GM23248 (cell line): ENCODE measurements around the gene MSI1. TPM values are rescaled to one million over a fixed set of nuclear protein-coding genes. Genes with fewer than 3 reads are reported as not detected.
A peak's percentile ranks its signal among the peaks of the same experiment; 100 is the strongest.

Source experiments
- DNase-seq: peaks from one replicate; pipeline ENCODE4 v3.0.0-alpha.2; 2015
- H2AFZ ChIP-seq: fragments of 200-600 bp; sonication (generic); 2 replicates; pipeline ENCODE4 v1.6.1; 2016; ENCODE audit warnings: antibody characterized with exemption
- H3F3A ChIP-seq: fragments of 200-600 bp; sonication (generic); 2 replicates; pipeline ENCODE4 v1.6.1; 2016; ENCODE audit warnings: mild to moderate bottlenecking, antibody characterized with exemption, mixed run types; ENCODE audit not compliant: insufficient read depth
- H3K27ac ChIP-seq: fragments of 200-600 bp; sonication (generic); 2 replicates; pipeline ENCODE4 v1.5.1; 2016; ENCODE audit warnings: mild to moderate bottlenecking
- H3K27me3 ChIP-seq: fragments of 200-600 bp; sonication (generic); replicated peaks from 2 replicates; pipeline ENCODE4 v1.6.1; 2016; ENCODE audit warnings: mild to moderate bottlenecking; ENCODE audit not compliant: insufficient read depth
- H3K36me3 ChIP-seq: fragments of 200-600 bp; sonication (generic); 2 replicates; pipeline ENCODE4 v1.6.1; 2016; ENCODE audit warnings: low read depth, mild to moderate bottlenecking
- H3K4me1 ChIP-seq: fragments of 200-600 bp; sonication (generic); 2 replicates; pipeline ENCODE4 v1.6.1; 2016; ENCODE audit warnings: mild to moderate bottlenecking; ENCODE audit not compliant: insufficient read depth
- H3K4me2 ChIP-seq: fragments of 200-600 bp; sonication (generic); one replicate; pipeline ENCODE4 v1.6.1; 2016; ENCODE audit warnings: mild to moderate bottlenecking; ENCODE audit not compliant: unreplicated experiment
- H3K4me3 ChIP-seq: fragments of 200-600 bp; sonication (generic); 2 replicates; pipeline ENCODE4 v1.5.1; 2016; ENCODE audit warnings: mild to moderate bottlenecking
- H3K79me2 ChIP-seq: fragments of 200-600 bp; sonication (generic); 2 replicates; pipeline ENCODE4 v1.6.1; 2016; ENCODE audit warnings: mild to moderate bottlenecking; ENCODE audit not compliant: insufficient read depth
- H3K9ac ChIP-seq: fragments of 200-600 bp; sonication (generic); 2 replicates; pipeline ENCODE4 v1.6.1; 2016; ENCODE audit warnings: mild to moderate bottlenecking
- H3K9me2 ChIP-seq: fragments of 200-600 bp; sonication (generic); 2 replicates; pipeline ENCODE4 v1.6.1; 2016; ENCODE audit warnings: mixed run types, mild to moderate bottlenecking, moderate library complexity; ENCODE audit not compliant: insufficient read depth
- H3K9me3 ChIP-seq: fragments of 200-600 bp; sonication (generic); one replicate; pipeline ENCODE4 v1.6.1; 2017; ENCODE audit warnings: low read depth
- H4K20me1 ChIP-seq: fragments of 200-600 bp; sonication (generic); 2 replicates; pipeline ENCODE4 v1.6.0; 2016; ENCODE audit not compliant: insufficient read depth
- EZH2 ChIP-seq: fragments of 200-600 bp; sonication (generic); IDR thresholded peaks from 2 replicates; pipeline ENCODE4 v1.6.1; 2018; ENCODE audit warnings: antibody characterized with exemption, mild to moderate bottlenecking; ENCODE audit not compliant: insufficient read depth, poor library complexity, severe bottlenecking
- EZH2phosphoT487 ChIP-seq: fragments of 200-600 bp; sonication (generic); IDR thresholded peaks from 2 replicates; pipeline ENCODE4 v1.6.1; 2018; ENCODE audit warnings: antibody characterized with exemption, moderate library complexity, mild to moderate bottlenecking, low read depth; ENCODE audit not compliant: insufficient read depth
- WGBS, 2 experiments: methylation state at CpG; one replicate each; pipeline ENCODE4 v1.1.6; 2015 to 2017; ENCODE audit warnings: low lambda C conversion rate in 2 of 2, low coverage in 1 of 2; ENCODE audit errors: missing lambda C conversion rate in 2 of 2; 5-methylcytosine and 5-hydroxymethylcytosine counted together
- in situ Hi-C: fragments of 300-500 bp; cut with MboI; formaldehyde crosslinking; loops from 2 replicates; pipeline ENCODE4 v1.15.0; 2020
- polyA plus RNA-seq: library from polyadenylated mRNA; unstranded; fragments of >200 nt; fragmentation: Nextera tagmentation; extraction: Ambion mirVana; gene quantifications from 2 replicates; pipeline ENCODE4 v1.2.1, GENCODE V29; 2016
- total RNA-seq: library from RNA; depleted of rRNA; stranded (reverse); fragments of >200 nt; shearing (Covaris generic); gene quantifications from 2 replicates; pipeline ENCODE4 v1.2.3, GENCODE V29; 2014

MSI1 gene
- total and polyA plus RNA-seq, 2 experiments from 2014 or later: not detected

DNA sequence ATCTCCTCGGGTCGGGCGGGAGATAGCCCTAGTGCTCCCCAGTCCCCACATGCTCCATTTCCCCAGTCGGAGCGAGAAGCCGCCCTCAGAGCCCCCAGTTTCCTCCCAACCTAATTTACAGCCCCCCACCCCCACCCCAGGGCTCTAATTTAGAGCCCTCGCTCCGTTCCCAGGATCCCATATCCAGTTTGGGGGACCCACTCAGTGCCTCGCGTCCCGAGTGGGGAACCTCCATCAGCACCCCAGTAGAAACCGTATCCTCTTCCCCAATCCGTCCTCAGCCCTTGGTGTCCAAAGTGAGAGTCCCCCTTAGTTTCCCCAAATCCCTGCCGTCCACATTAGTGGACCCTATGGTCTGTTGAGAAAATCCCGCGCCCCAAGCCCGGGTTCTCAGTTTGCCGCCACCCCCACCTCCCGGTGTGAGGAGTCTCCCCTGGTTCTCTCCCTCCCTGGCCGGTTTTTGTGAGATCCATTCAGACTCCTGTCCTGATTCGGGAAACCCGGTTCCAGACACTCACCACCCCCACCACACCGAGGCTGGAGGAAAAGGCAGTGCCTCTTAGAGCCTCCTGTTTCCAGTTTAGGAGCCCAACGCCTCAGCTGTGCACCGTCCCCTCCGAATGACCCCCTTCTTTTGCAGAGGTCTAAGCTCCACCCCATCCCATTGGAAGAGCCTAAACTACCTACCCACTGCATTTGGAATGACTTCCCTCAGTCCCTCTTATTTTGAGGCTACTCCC is 809 bp upstream of the MSI1 start:
- Histone ChIP-seq H3K4me3 (no peak overlapping the region), H3K4me2 (no peak overlapping the region), H3K4me1 (no peaks in the 10 kb centered on the region), H3K9me3 (no peaks in the 10 kb centered on the region), H3K27me3 (peaks cover 69% of the 10 kb centered on the region), H3K9ac (no peak overlapping the region), H2AFZ (no peak overlapping the region), H3K9me2 (no peaks in the 10 kb centered on the region), H4K20me1 (no peaks in the 10 kb centered on the region), H3F3A (0 out of 2 replicates have a peak, but pooled peaks cover 4% of the 10 kb centered on the region), H3K79me2 (no peaks in the 10 kb centered on the region), H3K27ac (no peak overlapping the region), H3K36me3 (no peaks in the 10 kb centered on the region)
- TF ChIP-seq EZH2phosphoT487 (peak; percentile 67; the same call in 1 of the 2 replicates), EZH2 (peak; percentile 98)
- in situ Hi-C loops: no loop called here
- DNase-seq: no peak
- 3% methylated on average over 26 of the region's 26 CpGs for WGBS, 2 experiments

DNA sequence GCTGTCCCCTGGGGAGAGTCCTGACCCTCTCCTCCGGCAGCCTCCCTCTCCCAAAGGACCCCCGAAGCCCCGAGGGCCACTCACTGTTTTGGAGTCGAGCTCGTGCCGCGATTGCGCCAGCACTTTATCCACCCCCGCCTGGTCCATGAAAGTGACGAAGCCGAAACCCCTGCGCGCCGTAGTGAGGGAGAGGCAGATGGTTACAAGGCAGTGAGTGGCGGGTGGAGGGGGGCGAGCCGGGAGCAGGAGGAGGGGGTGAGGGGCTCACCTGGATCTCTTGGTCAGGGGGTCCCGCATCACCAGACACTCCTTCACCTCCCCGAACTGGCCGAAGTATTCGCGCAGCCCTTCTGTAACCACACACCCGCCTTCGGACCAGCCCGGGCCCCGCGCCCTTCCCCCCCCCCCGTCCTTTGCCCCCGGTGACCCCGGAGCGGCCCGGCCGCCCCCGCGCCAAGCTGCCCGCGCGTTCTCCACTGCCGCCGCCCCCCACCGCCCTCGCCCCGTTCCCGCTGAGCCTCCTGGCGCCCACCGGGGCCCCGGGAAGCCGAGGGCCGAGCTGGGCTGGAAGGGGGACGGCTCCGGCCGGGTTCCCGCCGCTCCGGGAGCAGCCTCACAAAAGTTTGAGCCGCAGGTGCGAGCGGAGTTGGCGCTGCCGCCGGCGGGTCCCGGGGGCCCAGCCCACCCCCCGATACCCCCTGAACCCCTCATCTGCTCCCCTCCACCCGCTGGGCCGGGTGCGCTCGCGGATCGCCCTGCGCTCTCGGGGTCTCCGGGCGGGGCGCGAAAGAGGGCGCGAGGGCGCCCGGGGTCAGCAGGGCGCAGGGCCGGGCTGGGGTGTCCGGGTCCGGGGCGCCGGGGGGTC is 808 bp downstream of the MSI1 start:
- WGBS, 2 experiments: 4% methylated on average over 58 to 63 of the region's 86 CpGs
- Histone ChIP-seq H3K36me3 (no peaks in the 10 kb centered on the region), H3K9me3 (no peaks in the 10 kb centered on the region), H3K4me2 (no peak overlapping the region), H3K9ac (no peak overlapping the region), H3K9me2 (no peaks in the 10 kb centered on the region), H2AFZ (no peak overlapping the region), H3K4me1 (no peaks in the 10 kb centered on the region), H4K20me1 (no peaks in the 10 kb centered on the region), H3K4me3 (0 out of 2 replicates have a peak overlapping the region, but pooled peaks have one; percentile 29), H3K27me3 (peaks cover 60% of the 10 kb centered on the region), H3F3A (0 out of 2 replicates have a peak, but pooled peaks cover 4% of the 10 kb centered on the region), H3K27ac (no peak overlapping the region), H3K79me2 (no peaks in the 10 kb centered on the region)
- in situ Hi-C loops: no loop called here
- peak; percentile 41 for DNase-seq
- TF ChIP-seq EZH2phosphoT487 (0 out of 2 replicates have a peak, but pooled peaks have one; percentile 21), EZH2 (peak; percentile 20)

DNA sequence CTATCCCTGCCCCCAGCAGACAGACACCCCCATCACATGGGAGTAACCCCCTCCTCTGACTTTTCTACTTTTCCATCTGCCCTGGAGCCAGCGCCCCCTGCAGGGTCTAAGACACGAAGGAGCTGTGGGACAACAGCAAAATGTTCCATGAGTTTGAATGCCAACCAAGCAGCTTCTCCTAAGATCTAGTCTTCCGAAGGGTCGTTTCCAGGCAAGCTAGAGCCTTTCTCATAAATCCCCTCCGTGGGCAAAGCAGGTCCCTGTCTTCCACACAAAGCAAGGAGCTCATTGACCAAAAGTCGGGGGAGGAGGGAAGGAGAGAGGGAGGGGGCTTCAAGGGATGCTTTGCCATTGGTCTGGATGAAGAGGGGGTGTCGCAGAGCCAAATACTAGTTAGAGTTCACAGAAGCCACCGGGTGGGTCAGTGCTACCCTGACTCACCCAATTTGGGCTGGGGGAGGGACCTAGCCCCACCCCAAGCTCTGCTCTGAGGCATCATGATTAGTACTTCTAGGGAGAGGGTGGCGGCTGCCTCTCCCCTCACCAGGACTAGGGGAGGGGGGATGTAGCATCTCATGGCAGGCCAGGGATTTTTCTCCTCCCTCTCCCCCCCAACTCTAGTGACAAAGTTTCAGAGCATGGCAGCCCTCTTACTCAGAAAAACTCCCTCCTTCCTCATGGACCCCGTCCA is 1.6 kb downstream of the MSI1 start:
- peak; percentile 31 for DNase-seq
- no peak overlapping the region for H2AFZ ChIP-seq

DNA sequence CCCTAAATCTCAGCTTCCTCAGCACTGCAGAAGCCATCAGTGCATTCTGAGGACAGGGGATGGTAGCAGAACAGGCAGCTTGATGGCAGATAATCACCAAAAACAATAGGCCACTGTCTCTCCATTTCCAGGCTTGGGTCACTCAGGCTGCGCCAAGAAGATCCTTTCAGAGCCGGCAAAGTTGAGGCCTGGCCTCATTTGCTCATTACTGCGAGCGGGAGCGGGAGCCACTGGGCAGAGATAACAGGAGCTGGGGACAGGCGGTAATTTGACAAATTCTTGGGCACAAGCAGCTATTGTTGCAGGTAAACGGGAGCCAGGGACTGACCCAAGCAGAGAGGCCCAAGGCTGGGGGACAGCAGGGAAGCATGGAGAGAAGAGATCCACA is 2.1 kb downstream of the MSI1 start:
- DNase-seq: no peak
- H3K4me2 ChIP-seq: no peak overlapping the region
- 81 to 84% methylated on average over 7 of the region's 7 CpGs for WGBS, 2 experiments

More for the DNA sequence above, 1.6 kb downstream of the MSI1 start:
- H3K4me3 ChIP-seq: no peak overlapping the region
- H3F3A ChIP-seq: 0 out of 2 replicates have a peak, but pooled peaks cover 4% of the 10 kb centered on the region
- H3K36me3 ChIP-seq: no peaks in the 10 kb centered on the region
- TF ChIP-seq EZH2: no peak
- no peak for TF ChIP-seq EZH2phosphoT487
- WGBS, 2 experiments: 56 to 58% methylated on average over 10 of the region's 10 CpGs
- in situ Hi-C loops: no loop called here
- H4K20me1 ChIP-seq: no peaks in the 10 kb centered on the region
- no peaks in the 10 kb centered on the region for H3K9me3 ChIP-seq
- H3K9me2 ChIP-seq: no peaks in the 10 kb centered on the region
- no peaks in the 10 kb centered on the region for H3K4me1 ChIP-seq
- no peaks in the 10 kb centered on the region for H3K79me2 ChIP-seq
- no peak overlapping the region for H3K27ac ChIP-seq
- no peak overlapping the region for H3K4me2 ChIP-seq
- no peak overlapping the region for H3K9ac ChIP-seq
- H3K27me3 ChIP-seq: peaks cover 56% of the 10 kb centered on the region

More for the DNA sequence above, 2.1 kb downstream of the MSI1 start:
- no peak overlapping the region for H3K9ac ChIP-seq
- no peaks in the 10 kb centered on the region for H3K36me3 ChIP-seq
- no peak overlapping the region for H3K27ac ChIP-seq
- no peaks in the 10 kb centered on the region for H3K9me2 ChIP-seq
- in situ Hi-C loops: no loop called here
- no peaks in the 10 kb centered on the region for H3K9me3 ChIP-seq
- no peaks in the 10 kb centered on the region for H4K20me1 ChIP-seq
- H2AFZ ChIP-seq: no peak overlapping the region
- H3K4me1 ChIP-seq: no peaks in the 10 kb centered on the region
- no peak overlapping the region for H3K4me3 ChIP-seq
- no peak for TF ChIP-seq EZH2phosphoT487
- no peak for TF ChIP-seq EZH2
- peaks cover 50% of the 10 kb centered on the region for H3K27me3 ChIP-seq
- H3F3A ChIP-seq: 0 out of 2 replicates have a peak, but pooled peaks cover 4% of the 10 kb centered on the region
- no peaks in the 10 kb centered on the region for H3K79me2 ChIP-seq
